Nephron progenitor cell (in vitro differentiated cells): ENCODE measurements around the gene DAZAP1.

Experiments used
- DNase-seq: peaks from one replicate; pipeline ENCODE4 v3.0.0; 2021
- H3K27ac Mint-ChIP-seq: 2 replicates; pipeline ENCODE4 v1.8.0; 2021; ENCODE audit warnings: mild to moderate bottlenecking, moderate library complexity, mixed read lengths
- H3K27me3 Mint-ChIP-seq: 2 replicates; pipeline ENCODE4 v1.8.0; 2021; ENCODE audit warnings: mild to moderate bottlenecking, low read depth, mixed read lengths; ENCODE audit not compliant: poor library complexity
- H3K36me3 Mint-ChIP-seq: 2 replicates; pipeline ENCODE4 v1.8.0; 2021; ENCODE audit warnings: low read depth, mixed read lengths
- H3K4me1 Mint-ChIP-seq: 2 replicates; pipeline ENCODE4 v1.8.0; 2021; ENCODE audit warnings: mixed read lengths
- H3K4me3 Mint-ChIP-seq: 2 replicates; pipeline ENCODE4 v1.8.0; 2021; ENCODE audit warnings: mild to moderate bottlenecking, moderate library complexity, mixed read lengths
- H3K9me3 Mint-ChIP-seq: 2 replicates; pipeline ENCODE4 v1.8.0; 2021; ENCODE audit warnings: mild to moderate bottlenecking, moderate library complexity, mixed read lengths
- TF ChIP-seq, protein P1 (sequence below): fragments of 200-600 bp; sonication (generic); IDR thresholded peaks from 2 replicates; pipeline ENCODE4 v1.5.0; 2021; ENCODE audit warnings: antibody characterized with exemption

The DAZAP1 gene

DNA sequence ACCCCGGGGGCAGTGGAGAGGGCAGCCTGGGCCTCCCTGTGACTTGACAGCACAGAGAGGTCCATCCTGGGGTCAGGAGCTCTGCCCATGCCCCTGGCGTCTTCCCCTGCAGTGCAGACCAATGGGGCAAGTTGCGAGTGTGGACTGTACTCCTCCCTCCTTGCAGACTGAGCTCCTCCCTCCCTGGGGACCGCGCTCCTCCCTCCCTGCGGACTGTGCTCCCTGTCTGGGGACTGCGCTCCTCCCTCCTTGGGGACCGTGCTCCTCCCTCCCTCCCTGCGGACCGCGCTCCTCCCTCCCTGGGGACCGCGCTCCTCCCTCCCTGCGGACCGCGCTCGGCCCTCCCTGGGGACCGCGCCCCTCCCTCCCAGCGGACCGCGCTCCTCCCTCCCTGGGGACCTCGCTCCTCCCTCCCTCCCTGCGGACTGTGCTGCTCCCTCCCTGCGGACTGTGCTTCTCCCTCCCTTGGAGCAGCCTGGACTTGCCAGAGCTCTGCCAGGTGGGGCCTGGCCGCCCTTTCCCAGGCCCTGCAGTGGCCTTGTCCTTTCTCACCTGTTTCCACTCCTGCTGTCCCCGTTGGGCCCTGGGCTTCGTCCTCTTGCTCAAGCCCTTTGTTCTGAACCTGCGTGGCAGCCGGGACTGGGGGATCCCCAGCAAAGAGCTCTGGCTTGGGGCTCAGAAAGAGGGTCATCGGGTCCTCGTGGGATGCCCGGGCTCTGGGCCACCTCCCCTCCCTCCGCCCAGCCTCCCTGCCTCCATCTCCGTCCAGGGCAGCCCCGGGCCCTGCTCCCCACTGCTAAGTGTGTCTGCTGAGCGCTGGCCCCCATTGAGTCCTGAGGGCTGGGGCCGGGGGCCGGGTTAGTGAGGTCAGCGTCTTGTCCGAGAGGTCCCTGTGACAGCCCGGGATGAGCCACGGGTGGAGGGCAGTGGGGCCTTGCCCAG is 12.9 kb upstream of the DAZAP1 start:
- H3K27me3 Mint-ChIP-seq: peaks cover 3% of the 10 kb centered on the region
- no peak for DNase-seq
- H3K9me3 Mint-ChIP-seq: no peaks in the 10 kb centered on the region

DNA sequence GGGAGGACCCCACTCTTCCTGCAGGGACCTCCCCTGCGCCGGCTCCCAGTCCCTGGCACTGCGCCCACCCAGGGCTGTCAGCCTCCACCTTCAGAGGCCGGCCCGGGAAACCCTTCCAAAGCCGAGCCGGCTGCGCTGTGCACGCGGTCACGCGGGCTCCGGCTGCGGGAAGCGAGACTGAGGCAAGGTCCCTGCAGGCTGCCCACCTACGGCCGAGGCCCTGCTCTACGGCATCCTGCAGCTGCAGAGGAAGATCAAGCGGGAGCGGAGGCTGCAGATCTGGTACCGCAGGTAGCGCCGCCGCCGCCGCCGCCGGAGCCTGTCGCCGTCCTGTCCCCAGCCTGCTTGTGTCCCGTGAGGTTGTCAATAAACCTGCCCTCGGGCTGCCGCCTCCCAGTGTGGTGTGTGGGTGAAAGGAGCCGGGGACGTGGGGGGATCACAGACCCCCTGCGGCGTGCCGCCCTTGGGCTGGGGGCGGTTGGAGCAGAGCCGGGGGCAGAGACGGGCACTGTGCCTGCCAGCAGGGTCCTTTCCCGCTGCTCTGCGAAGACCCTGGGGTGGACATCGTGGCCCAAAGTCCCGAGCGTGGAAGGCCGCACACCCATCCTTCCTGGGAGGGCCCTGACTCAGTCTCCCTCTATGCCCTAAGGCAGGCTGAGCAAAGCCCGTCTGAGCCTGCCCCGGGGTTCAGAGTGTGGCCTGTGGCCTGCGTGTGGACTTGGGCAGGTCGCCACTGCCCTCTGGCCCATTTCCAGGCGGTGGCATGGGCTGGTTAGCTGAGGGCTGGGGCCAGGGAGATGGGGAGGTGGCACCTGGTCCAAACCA is 12.0 kb upstream of the DAZAP1 start:
- no peak overlapping the region for H3K27ac Mint-ChIP-seq
- TF ChIP-seq, protein P1, sequence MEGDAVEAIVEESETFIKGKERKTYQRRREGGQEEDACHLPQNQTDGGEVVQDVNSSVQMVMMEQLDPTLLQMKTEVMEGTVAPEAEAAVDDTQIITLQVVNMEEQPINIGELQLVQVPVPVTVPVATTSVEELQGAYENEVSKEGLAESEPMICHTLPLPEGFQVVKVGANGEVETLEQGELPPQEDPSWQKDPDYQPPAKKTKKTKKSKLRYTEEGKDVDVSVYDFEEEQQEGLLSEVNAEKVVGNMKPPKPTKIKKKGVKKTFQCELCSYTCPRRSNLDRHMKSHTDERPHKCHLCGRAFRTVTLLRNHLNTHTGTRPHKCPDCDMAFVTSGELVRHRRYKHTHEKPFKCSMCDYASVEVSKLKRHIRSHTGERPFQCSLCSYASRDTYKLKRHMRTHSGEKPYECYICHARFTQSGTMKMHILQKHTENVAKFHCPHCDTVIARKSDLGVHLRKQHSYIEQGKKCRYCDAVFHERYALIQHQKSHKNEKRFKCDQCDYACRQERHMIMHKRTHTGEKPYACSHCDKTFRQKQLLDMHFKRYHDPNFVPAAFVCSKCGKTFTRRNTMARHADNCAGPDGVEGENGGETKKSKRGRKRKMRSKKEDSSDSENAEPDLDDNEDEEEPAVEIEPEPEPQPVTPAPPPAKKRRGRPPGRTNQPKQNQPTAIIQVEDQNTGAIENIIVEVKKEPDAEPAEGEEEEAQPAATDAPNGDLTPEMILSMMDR: no peak
- no peaks in the 10 kb centered on the region for H3K9me3 Mint-ChIP-seq
- DNase-seq: no peak
- H3K27me3 Mint-ChIP-seq: peaks cover 3% of the 10 kb centered on the region
- H3K4me3 Mint-ChIP-seq: no peak overlapping the region
- H3K4me1 Mint-ChIP-seq: no peaks in the 10 kb centered on the region
- H3K36me3 Mint-ChIP-seq: peaks cover 19% of the 10 kb centered on the region

More for the DNA sequence above, 12.9 kb upstream of the DAZAP1 start:
- TF ChIP-seq, protein P1: no peak
- H3K36me3 Mint-ChIP-seq: peaks cover 24% of the 10 kb centered on the region
- H3K4me1 Mint-ChIP-seq: no peaks in the 10 kb centered on the region
- H3K4me3 Mint-ChIP-seq: no peak overlapping the region
- H3K27ac Mint-ChIP-seq: no peak overlapping the region

DNA sequence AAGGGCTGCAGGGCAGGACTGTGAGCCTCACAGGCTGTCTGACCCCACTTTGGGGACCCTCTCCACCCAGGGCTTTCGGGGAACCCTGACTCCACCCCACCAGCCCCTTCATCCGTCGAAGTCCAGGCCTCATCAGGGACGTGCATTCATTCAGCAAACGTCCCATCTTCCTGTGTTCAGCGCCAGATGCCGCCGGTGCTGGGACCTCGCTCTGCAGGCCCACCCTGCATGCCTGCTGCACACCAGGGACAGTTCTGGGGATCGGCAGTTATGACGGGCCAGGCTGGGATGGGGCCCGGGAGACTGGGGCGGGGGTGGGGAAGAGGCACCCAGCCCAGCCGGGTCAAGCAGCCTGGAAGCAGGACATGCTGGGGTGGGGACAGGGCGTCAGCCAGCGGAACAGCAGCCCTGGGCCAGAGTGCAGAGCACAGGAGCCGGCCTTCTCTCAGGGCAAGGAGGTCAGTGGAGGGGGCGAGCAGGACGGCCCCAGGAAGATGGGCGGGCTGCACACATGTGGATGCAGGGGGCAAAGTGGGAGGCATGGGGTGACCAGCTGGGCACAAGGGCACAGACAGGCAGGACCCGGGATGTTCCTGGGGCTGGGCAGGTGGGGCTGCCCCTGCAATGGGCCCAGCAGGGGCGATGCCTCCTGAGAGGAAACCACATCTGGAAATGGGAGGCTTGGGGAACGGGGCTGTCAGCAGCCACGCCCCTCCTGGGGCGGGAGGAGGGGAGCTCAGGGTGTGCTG is 11.2 kb upstream of the DAZAP1 start:
- no peaks in the 10 kb centered on the region for H3K9me3 Mint-ChIP-seq
- peaks cover 3% of the 10 kb centered on the region for H3K27me3 Mint-ChIP-seq
- no peak overlapping the region for H3K27ac Mint-ChIP-seq
- TF ChIP-seq, protein P1: no peak
- no peaks in the 10 kb centered on the region for H3K4me1 Mint-ChIP-seq
- H3K36me3 Mint-ChIP-seq: peaks cover 15% of the 10 kb centered on the region
- no peak for DNase-seq
- H3K4me3 Mint-ChIP-seq: no peak overlapping the region

DNA sequence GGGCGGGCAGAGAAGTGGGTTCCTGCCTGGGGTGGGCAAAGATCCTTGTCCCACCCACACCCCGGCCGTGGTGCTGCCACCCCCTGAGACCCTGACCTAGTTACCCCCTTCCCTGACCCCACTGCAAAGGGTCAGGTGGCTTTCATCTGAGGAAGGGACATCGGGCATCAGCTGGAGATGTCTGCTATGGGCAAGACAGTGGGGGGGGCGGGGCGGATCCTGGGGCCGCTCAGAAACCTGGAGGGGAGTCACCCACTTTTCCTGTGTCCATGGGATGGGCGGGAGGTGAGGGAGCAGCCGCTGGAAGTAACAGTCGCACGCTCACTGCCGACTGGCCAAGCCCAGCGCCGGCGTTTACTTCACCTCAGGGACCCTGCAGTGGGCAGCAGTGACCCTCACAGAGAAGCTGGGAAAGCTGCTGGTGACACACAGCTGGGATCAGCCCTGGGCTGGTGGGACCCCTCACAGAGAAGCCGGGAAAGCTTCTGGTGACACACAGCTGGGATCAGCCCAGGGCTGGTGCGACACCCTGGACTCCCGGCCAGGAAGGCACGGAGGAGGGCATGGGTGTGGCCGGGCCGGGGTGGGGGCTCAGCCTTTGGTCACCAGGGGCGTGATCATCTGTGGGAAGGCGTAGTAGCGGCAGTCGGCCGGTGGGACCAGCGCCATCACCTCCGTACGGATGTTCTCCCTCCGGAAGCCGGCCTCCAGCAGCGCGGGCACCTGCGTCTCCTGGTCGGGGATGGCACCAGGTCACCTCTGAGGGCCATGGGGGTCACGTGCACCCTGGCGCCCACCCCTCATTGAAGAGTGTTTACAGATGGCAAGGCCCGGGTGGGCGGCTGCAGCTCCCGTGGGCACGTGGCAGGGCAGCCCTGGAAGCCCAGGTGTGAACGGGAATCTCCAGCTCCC is 10.4 kb upstream of the DAZAP1 start:
- DNase-seq: no peak
- Mint-ChIP-seq H3K4me3 (no peak overlapping the region), H3K36me3 (peaks cover 11% of the 10 kb centered on the region), H3K9me3 (no peaks in the 10 kb centered on the region), H3K27ac (no peak overlapping the region), H3K27me3 (peaks cover 3% of the 10 kb centered on the region), H3K4me1 (no peaks in the 10 kb centered on the region)
- TF ChIP-seq, protein P1: no peak

DNA sequence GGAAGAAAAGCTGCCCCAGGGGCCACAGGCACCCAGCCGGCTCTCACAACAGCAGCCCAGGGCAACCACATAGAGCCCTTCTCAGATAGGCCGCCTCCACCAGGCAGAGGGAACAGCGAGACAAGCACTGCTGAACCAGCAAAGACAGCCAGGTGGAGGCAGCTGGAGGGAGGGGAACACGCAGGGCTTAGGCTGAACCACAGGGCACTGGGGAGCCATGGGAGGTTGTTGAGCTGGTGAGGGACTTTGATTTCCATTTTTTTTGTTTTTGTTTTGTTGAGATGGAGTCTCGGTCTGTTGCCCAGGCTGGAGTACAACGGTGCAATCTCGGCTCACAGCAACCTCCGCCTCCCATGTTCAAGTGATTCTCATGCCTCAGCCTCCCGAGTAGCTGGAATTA is 9.5 kb upstream of the DAZAP1 start:
- TF ChIP-seq, protein P1: no peak
- no peak overlapping the region for H3K27ac Mint-ChIP-seq
- no peaks in the 10 kb centered on the region for H3K9me3 Mint-ChIP-seq
- H3K27me3 Mint-ChIP-seq: peaks cover 4% of the 10 kb centered on the region
- no peak for DNase-seq
- H3K4me1 Mint-ChIP-seq: peaks cover 4% of the 10 kb centered on the region
- no peak overlapping the region for H3K4me3 Mint-ChIP-seq
- peaks cover 6% of the 10 kb centered on the region for H3K36me3 Mint-ChIP-seq
